NB4 (cell line): ENCODE data around the gene CLDND2.

Source experiments
- DNase-seq: peaks from one replicate; pipeline ENCODE4 v3.0.0; 2010; ENCODE audit warnings: low read depth
- H3K4me3 ChIP-seq: one replicate; pipeline ENCODE4 v1.5.1; 2011; ENCODE audit warnings: mild to moderate bottlenecking, low read depth, low read length, moderate library complexity
- MYC ChIP-seq: IDR thresholded peaks from 2 replicates; pipeline ENCODE4 v1.6.1; 2011; ENCODE audit warnings: low read depth, low read length
- POLR2A ChIP-seq: IDR thresholded peaks from 2 replicates; pipeline ENCODE4 v1.6.1; 2011; ENCODE audit warnings: mild to moderate bottlenecking; ENCODE audit not compliant: insufficient read length; ENCODE audit errors: extremely low read depth
- TF ChIP-seq, protein P1 (sequence below): IDR thresholded peaks from 2 replicates; pipeline ENCODE4 v1.6.1; 2011; ENCODE audit warnings: low read depth, low read length
- TF ChIP-seq, protein P2 (sequence below): IDR thresholded peaks from one replicate; pipeline ENCODE4 v1.5.1; 2012; ENCODE audit warnings: low read depth, low read length

CLDND2 gene

DNA sequence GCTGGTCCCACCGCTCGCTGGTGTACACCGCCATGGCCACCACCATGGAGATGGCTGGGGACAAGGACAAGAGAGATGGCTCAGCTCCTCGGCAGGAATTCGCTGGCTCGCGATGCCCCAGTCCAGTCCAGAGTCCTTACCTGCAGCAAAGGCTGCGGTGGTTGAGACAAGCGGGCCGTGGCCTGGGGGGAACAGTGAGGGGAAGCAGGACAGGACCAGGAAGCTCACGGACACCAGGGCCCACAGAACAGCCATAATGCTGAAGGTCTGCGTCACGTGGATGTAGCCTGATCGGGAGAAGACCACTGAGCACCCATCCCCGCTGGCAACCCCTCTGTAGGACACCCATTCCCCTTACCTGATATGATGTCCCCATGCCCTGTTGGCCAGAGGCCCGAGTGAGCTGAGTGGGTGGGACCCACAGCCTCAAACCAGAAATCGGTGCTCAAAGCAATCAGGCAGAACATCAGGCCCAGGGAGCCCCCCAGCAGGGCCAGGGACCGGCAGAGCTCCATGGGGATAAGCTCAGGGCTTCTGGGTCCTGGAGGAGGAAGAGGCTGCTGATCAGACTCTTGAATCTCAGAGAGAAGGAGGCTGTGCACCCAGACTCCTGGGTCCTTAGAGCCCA lies 3.3 kb upstream of the CLDND2 start:
- TF ChIP-seq MYC, result no peak
- TF ChIP-seq, protein P1, sequence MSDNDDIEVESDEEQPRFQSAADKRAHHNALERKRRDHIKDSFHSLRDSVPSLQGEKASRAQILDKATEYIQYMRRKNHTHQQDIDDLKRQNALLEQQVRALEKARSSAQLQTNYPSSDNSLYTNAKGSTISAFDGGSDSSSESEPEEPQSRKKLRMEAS, result no peak
- TF ChIP-seq POLR2A, result no peak
- TF ChIP-seq, protein P2, sequence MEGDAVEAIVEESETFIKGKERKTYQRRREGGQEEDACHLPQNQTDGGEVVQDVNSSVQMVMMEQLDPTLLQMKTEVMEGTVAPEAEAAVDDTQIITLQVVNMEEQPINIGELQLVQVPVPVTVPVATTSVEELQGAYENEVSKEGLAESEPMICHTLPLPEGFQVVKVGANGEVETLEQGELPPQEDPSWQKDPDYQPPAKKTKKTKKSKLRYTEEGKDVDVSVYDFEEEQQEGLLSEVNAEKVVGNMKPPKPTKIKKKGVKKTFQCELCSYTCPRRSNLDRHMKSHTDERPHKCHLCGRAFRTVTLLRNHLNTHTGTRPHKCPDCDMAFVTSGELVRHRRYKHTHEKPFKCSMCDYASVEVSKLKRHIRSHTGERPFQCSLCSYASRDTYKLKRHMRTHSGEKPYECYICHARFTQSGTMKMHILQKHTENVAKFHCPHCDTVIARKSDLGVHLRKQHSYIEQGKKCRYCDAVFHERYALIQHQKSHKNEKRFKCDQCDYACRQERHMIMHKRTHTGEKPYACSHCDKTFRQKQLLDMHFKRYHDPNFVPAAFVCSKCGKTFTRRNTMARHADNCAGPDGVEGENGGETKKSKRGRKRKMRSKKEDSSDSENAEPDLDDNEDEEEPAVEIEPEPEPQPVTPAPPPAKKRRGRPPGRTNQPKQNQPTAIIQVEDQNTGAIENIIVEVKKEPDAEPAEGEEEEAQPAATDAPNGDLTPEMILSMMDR, result no peak
- H3K4me3 ChIP-seq, result peak overlapping the region; percentile 59
- no peak for DNase-seq

DNA sequence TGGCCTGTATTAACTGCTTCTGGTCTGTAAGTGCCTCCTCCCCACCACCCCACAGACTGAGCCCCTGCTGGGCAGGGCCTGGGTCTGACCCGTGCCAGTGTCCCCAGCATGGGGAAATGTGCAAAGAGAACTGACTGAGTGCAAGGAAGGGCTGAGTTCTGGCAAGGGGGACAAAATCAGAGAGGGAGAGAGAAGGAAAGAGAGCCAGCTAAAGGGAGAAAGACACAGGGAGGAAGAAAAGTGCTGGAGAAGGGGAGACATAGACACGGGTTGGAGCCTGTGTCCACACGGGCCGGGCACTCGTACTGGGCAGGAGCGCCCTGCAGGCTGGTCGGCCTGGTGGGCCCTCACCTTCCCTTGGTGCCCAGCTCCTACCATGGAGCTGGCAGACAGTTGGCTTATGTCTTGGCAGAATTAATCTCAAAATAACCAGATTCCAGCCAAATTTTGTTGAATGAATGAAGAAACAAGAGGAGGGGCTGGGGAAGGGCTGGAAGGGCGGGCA lies 2.4 kb upstream of the CLDND2 start:
- TF ChIP-seq, protein P2, result no peak
- TF ChIP-seq, protein P1, result no peak
- no peak for TF ChIP-seq MYC
- TF ChIP-seq POLR2A, result no peak
- peak overlapping the region; percentile 59 for H3K4me3 ChIP-seq
- no peak for DNase-seq

DNA sequence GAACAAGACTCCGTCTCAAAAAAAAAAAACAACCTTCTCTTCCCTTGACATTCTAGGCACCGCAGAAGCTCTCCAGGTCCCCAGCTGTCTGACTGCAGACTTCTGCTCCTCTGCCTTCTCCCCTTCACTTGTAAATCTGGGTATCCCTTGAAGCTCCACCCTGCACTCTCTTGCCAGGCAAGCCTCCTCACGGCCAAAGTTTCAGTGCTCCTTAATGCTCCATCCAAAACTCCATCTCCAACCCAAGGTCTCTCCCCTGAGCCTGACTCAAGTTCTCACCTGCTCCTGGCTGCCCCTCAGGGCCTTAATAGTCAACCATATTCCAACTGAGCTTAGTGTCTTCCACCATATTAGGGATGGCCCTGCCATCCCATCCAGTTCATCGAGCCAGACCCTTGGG lies 1.4 kb upstream of the CLDND2 start:
- TF ChIP-seq, protein P2, result no peak
- TF ChIP-seq POLR2A (no peak), MYC (no peak)
- TF ChIP-seq, protein P1, result no peak
- no peak overlapping the region for H3K4me3 ChIP-seq
- no peak for DNase-seq

DNA sequence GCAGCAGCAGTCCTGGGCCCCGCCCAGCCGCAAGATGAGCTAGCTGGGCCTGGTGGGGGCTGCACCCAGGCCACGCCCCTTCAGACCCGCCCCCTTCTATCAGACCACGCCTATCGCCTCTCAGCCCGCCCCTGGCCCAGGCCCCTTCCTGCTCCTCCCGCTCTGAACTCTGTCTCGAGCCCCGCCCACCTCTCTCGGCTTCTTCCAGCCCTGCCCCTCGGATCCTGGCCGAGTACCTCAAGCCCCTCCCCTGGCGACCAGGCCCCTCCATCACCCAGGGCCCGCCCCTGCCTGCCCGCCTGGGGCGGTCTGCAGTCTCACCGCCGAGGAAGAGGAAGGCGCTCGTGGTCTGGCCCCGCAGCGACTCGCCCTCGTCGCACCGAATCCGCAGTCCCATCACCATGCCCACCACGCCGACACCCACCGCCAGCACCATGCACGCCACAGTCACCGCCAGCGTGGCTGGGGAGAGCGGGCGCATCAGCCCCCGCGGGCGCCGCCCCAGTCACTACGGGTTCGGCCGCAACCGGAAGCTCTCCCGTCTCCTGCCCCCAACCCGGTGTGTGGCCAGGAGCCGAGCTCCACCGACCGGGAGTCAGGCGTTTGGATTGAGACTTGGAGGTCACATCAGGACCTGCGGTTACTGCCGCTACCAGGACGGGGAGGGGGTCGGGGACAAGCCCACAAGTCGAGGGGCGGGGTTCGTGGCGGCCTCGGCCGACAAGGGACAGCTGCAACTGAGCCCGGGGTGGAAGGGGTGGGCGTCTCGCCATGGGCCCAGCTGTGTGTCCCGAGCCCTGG lies 1.0 kb downstream of the CLDND2 start:
- peak; percentile 78 for TF ChIP-seq MYC
- TF ChIP-seq POLR2A, result peak; percentile 63
- TF ChIP-seq, protein P2, result no peak
- TF ChIP-seq, protein P1, result peak; percentile 67
- H3K4me3 ChIP-seq, result peak overlapping the region; percentile 87
- DNase-seq, result peak; percentile 99

DNA sequence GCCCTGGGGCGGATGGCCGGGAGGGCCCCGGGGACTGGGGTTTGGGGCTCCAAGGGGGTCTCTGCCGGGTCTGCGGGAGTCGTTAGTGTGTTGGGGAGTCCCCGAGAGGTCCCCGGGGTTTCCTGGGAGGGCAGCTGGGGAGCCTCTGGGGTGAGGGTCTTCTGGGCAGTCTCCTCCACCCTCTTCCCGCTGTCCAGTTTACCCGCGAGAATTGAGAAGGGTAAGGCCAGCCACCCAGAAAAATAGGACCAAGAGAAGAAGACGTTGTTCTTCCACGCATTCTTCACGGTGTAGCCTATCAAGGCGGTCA lies 1.6 kb downstream of the CLDND2 start:
- TF ChIP-seq, protein P2, result no peak
- TF ChIP-seq POLR2A, result peak; percentile 79
- peak overlapping the region; percentile 87 for H3K4me3 ChIP-seq
- peak; percentile 58 for DNase-seq
